Smooth muscle cell (in vitro differentiated cells): Measurements from ENCODE around the gene DMGDH. TPM values are rescaled to one million over a fixed set of nuclear protein-coding genes. Genes with fewer than 3 reads are reported as not detected.

ENCODE experiments used
- DNase-seq: peaks from one replicate; lab custom pipeline; 2025; ENCODE audit not compliant: unreplicated experiment; lab: John Stamatoyannopoulos, UW
- H2AFZ ChIP-seq: fragments of 200-600 bp; sonication (generic); 2 replicates; pipeline ENCODE4 v1.6.0; 2016; ENCODE audit warnings: antibody characterized with exemption, low read depth, mild to moderate bottlenecking
- H3F3A ChIP-seq: fragments of 200-600 bp; sonication (generic); 2 replicates; pipeline ENCODE4 v1.6.0; 2017; ENCODE audit warnings: antibody characterized with exemption, low read depth
- H3K27ac ChIP-seq: fragments of 200-600 bp; sonication (generic); 2 replicates; pipeline ENCODE4 v1.5.1; 2016; ENCODE audit warnings: low read depth, mild to moderate bottlenecking
- H3K27me3 ChIP-seq: fragments of 200-600 bp; sonication (generic); 2 replicates; pipeline ENCODE4 v1.6.1; 2016; ENCODE audit warnings: low read depth, mild to moderate bottlenecking
- H3K36me3 ChIP-seq: fragments of 200-600 bp; sonication (generic); 2 replicates; pipeline ENCODE4 v1.5.1; 2016; ENCODE audit warnings: low read depth
- H3K4me1 ChIP-seq: fragments of 200-600 bp; sonication (generic); 2 replicates; pipeline ENCODE4 v1.5.1; 2016; ENCODE audit warnings: low read depth
- H3K4me2 ChIP-seq: fragments of 200-600 bp; sonication (generic); 2 replicates; pipeline ENCODE4 v1.6.0; 2016; ENCODE audit warnings: mild to moderate bottlenecking
- H3K4me3 ChIP-seq: fragments of 200-600 bp; sonication (generic); 2 replicates; pipeline ENCODE4 v1.5.1; 2016; ENCODE audit warnings: mild to moderate bottlenecking
- H3K79me2 ChIP-seq: fragments of 200-600 bp; sonication (generic); 2 replicates; pipeline ENCODE4 v1.6.0; 2016; ENCODE audit warnings: low read depth, mild to moderate bottlenecking
- H3K9ac ChIP-seq: fragments of 200-600 bp; sonication (generic); 2 replicates; pipeline ENCODE4 v1.6.0; 2016; ENCODE audit warnings: low read depth
- H3K9me3 ChIP-seq: fragments of 200-600 bp; sonication (generic); replicated peaks from 2 replicates; pipeline ENCODE4 v1.5.1; 2016; ENCODE audit warnings: low read depth
- H4K20me1 ChIP-seq: fragments of 200-600 bp; sonication (generic); 2 replicates; pipeline ENCODE4 v1.6.0; 2016; ENCODE audit warnings: low read depth
- CTCF ChIP-seq: fragments of 200-600 bp; sonication (generic); IDR thresholded peaks from 2 replicates; pipeline ENCODE4 v1.5.1; 2017; ENCODE audit warnings: borderline replicate concordance, mild to moderate bottlenecking, antibody characterized with exemption; ENCODE audit not compliant: insufficient read depth, poor library complexity, severe bottlenecking
- WGBS: methylation state at CpG from one replicate; pipeline ENCODE4 v1.1.7; 2016; ENCODE audit warnings: low lambda C conversion rate; 5-methylcytosine and 5-hydroxymethylcytosine counted together
- polyA plus RNA-seq: library from polyadenylated mRNA; unstranded; fragments of >200 nt; fragmentation: Nextera tagmentation; extraction: Ambion mirVana; gene quantifications from 2 replicates; pipeline ENCODE4 v1.2.1, GENCODE V29; 2016
- total RNA-seq: library from RNA; depleted of rRNA; stranded (reverse); fragments of >200 nt; gene quantifications from 2 replicates; pipeline ENCODE4 v1.2.3, GENCODE V29; 2014

Gene DMGDH
- total and polyA plus RNA-seq, 2 experiments from 2014 or later, result 0.07 TPM; not detected in 1

GRCh38 chr5:79108086-79108485 lies 38.6 kb upstream of the DMGDH start:
- Histone ChIP-seq H3F3A (peaks cover 13% of the 10 kb centered on the region), H3K9ac (no peak overlapping the region), H3K4me2 (no peak overlapping the region), H3K79me2 (no peaks in the 10 kb centered on the region), H3K4me1 (no peaks in the 10 kb centered on the region), H4K20me1 (no peaks in the 10 kb centered on the region), H2AFZ (no peak overlapping the region), H3K36me3 (no peaks in the 10 kb centered on the region), H3K27me3 (peaks cover 64% of the 10 kb centered on the region), H3K9me3 (no peaks in the 10 kb centered on the region), H3K27ac (no peak overlapping the region), H3K4me3 (no peak overlapping the region)
- 85% methylated on average over 3 of the region's 3 CpGs for WGBS
- DNase-seq, result no peak
- no peak for TF ChIP-seq CTCF

GRCh38 chr5:79107020-79107796 lies 37.7 kb upstream of the DMGDH start:
- H4K20me1 ChIP-seq, result no peaks in the 10 kb centered on the region
- H3K4me1 ChIP-seq, result no peaks in the 10 kb centered on the region
- no peak overlapping the region for H3K27ac ChIP-seq
- H3K4me2 ChIP-seq, result peak overlapping the region; percentile 2
- no peak for DNase-seq
- peaks cover 13% of the 10 kb centered on the region for H3F3A ChIP-seq
- H3K27me3 ChIP-seq, result peaks cover 64% of the 10 kb centered on the region
- H3K36me3 ChIP-seq, result no peaks in the 10 kb centered on the region
- no peak for TF ChIP-seq CTCF
- no peaks in the 10 kb centered on the region for H3K9me3 ChIP-seq
- H3K79me2 ChIP-seq, result no peaks in the 10 kb centered on the region
- 37% methylated on average over 7 of the region's 7 CpGs for WGBS
- no peak overlapping the region for H3K9ac ChIP-seq
- no peak overlapping the region for H3K4me3 ChIP-seq
- no peak overlapping the region for H2AFZ ChIP-seq

GRCh38 chr5:79105868-79106267 lies 36.4 kb upstream of the DMGDH start:
- peaks cover 13% of the 10 kb centered on the region for H3F3A ChIP-seq
- H3K4me3 ChIP-seq, result no peak overlapping the region
- no peak for TF ChIP-seq CTCF
- H3K27me3 ChIP-seq, result peaks cover 54% of the 10 kb centered on the region
- WGBS, result 83% methylated on average over 2 of the region's 2 CpGs
- H3K9ac ChIP-seq, result no peak overlapping the region
- H3K27ac ChIP-seq, result no peak overlapping the region
- H3K79me2 ChIP-seq, result no peaks in the 10 kb centered on the region
- H3K36me3 ChIP-seq, result no peaks in the 10 kb centered on the region
- no peaks in the 10 kb centered on the region for H3K9me3 ChIP-seq
- H2AFZ ChIP-seq, result no peak overlapping the region
- no peak for DNase-seq
- no peaks in the 10 kb centered on the region for H4K20me1 ChIP-seq
- no peak overlapping the region for H3K4me2 ChIP-seq
- H3K4me1 ChIP-seq, result no peaks in the 10 kb centered on the region

- 75% methylated on average over 3 of the region's 3 CpGs for WGBS
- H2AFZ ChIP-seq, result no peak overlapping the region
Measured at GRCh38 chr5:79093762-79094161, 24.3 kb upstream of the DMGDH start.

More at GRCh38 chr5:79093762-79094161, 24.3 kb upstream of the DMGDH start:
- Histone ChIP-seq H3K4me2 (no peak overlapping the region), H3K36me3 (no peaks in the 10 kb centered on the region), H3F3A (no peaks in the 10 kb centered on the region), H4K20me1 (no peaks in the 10 kb centered on the region), H3K9ac (no peak overlapping the region), H3K27ac (no peak overlapping the region), H3K9me3 (no peaks in the 10 kb centered on the region), H3K4me1 (no peaks in the 10 kb centered on the region), H3K79me2 (no peaks in the 10 kb centered on the region), H3K27me3 (peaks cover 7% of the 10 kb centered on the region), H3K4me3 (no peak overlapping the region)
- TF ChIP-seq CTCF, result no peak
- DNase-seq, result no peak
